Transverse colon (tissue), 4 donors: ENCODE results near the gene CELF4. TPM values are rescaled to one million over a fixed set of nuclear protein-coding genes. Genes with fewer than 3 reads are reported as not detected.

Experiments
- DNase-seq: peaks from one replicate; pipeline ENCODE4 v3.0.0-alpha.2; 2019
- H3K27ac ChIP-seq, 4 donors: fragments of 200-600 bp; sonication (generic); 2 replicates each; pipeline ENCODE4 v1.5.1; 2016 to 2018; ENCODE audit warnings: inconsistent platforms in 4 of 4
- H3K27me3 ChIP-seq: fragments of 200-600 bp; sonication (generic); 2 replicates; pipeline ENCODE4 v1.5.1; 2017; ENCODE audit warnings: inconsistent platforms
- H3K36me3 ChIP-seq, 4 donors: fragments of 200-600 bp; sonication (generic); 2 replicates each; pipeline ENCODE4 v1.5.1; 2017 to 2019; ENCODE audit warnings: inconsistent platforms in 4 of 4
- H3K4me1 ChIP-seq, 4 donors: fragments of 200-600 bp; sonication (generic); 2 replicates each; pipeline ENCODE4 v1.5.1; 2017 to 2020; ENCODE audit warnings: inconsistent platforms in 4 of 4
- H3K4me3 ChIP-seq, 4 donors: fragments of 200-600 bp; sonication (generic); 1 replicate in 1 of 4; 2 replicates in 3 of 4; pipeline versions ENCODE4 v1.5.1 to v1.6.1; 2017 to 2019; ENCODE audit warnings: inconsistent platforms in 4 of 4
- H3K9me3 ChIP-seq, 2 donors: fragments of 200-600 bp; sonication (generic); 2 replicates each; pipeline ENCODE4 v1.5.1; 2017 to 2019; ENCODE audit warnings: inconsistent platforms in 2 of 2
- CTCF ChIP-seq, 5 experiments: fragments of 200-600 bp in 3 of 5; fragments of 450-650 bp in 2 of 5; sonication (generic) in 3 of 5; IDR thresholded peaks; 1 replicate in 2 of 5; 2 replicates in 3 of 5; pipeline ENCODE4 v1.5.1; 2016 to 2017; ENCODE audit warnings: antibody characterized with exemption in 5 of 5, inconsistent platforms in 3 of 5, mild to moderate bottlenecking in 2 of 5, moderate library complexity in 1 of 5
- EP300 ChIP-seq: sonication (generic); formaldehyde crosslinking; IDR thresholded peaks from one replicate; pipeline ENCODE4 v1.6.1; 2017; ENCODE audit warnings: antibody characterized with exemption, low read depth
- POLR2A ChIP-seq: fragments of 450-650 bp; IDR thresholded peaks from one replicate; pipeline ENCODE4 v1.6.1; 2016; ENCODE audit warnings: antibody characterized with exemption, mild to moderate bottlenecking, moderate library complexity
- POLR2AphosphoS5 ChIP-seq, 3 donors: sonication (generic); formaldehyde crosslinking; IDR thresholded peaks; one replicate each; pipeline ENCODE4 v1.6.1; 2016; ENCODE audit warnings: antibody characterized with exemption in 3 of 3
- WGBS, 2 donors: methylation state at CpG; one replicate each; pipeline ENCODE4 v1.1.5; 2018; ENCODE audit warnings: low coverage in 1 of 2; 5-methylcytosine and 5-hydroxymethylcytosine counted together
- in situ Hi-C, 4 donors: fragments of 200-750 bp; cut with MboI; loops; one replicate each; pipeline versions ENCODE4 v1.15.0 to v1.15.1; 2017; ENCODE audit warnings: low sequenced_read_pairs in 3 of 4, low pct_ligation_motif_present in 1 of 4, low pct_unique_long_range_greater_than_20kb in 1 of 4
- intact Hi-C: fragments of 100-400 bp; cut with DNase I; formaldehyde crosslinking; loops from one replicate; pipeline ENCODE4 v1.15.1; 2023; ENCODE audit warnings: low total_unique reads
- total RNA-seq, 4 donors: library from RNA; depleted of rRNA; stranded (reverse); fragments of >200 nt; gene quantifications; one replicate each; pipeline ENCODE4 v1.1.0, GENCODE V29; 2016

Gene CELF4
- total RNA-seq, 4 donors from 2014 or later, result 0.14 to 0.75 TPM; not detected in 2

- Histone ChIP-seq H3K4me1 (no peaks in the 10 kb centered on the region), H3K27me3 (peaks cover 47% of the 10 kb centered on the region), H3K9me3 (no peaks in the 10 kb centered on the region), H3K27ac (no peak overlapping the region), H3K4me3 (no peak overlapping the region), H3K36me3 (no peaks in the 10 kb centered on the region)
- DNase-seq, result no peak
- WGBS, 2 donors, result 23 to 28% methylated on average over 3 to 61 of the region's 63 CpGs
- TF ChIP-seq POLR2A (no peak), EP300 (no peak), CTCF (IDR thresholded peaks at IDR 0.05) (no peak), POLR2AphosphoS5 (IDR thresholded peaks at IDR 0.05) (no peak)
- in situ Hi-C loops (loop anchor here in 3 of 4 donors (25.0 kb wide), 3 partner anchors 137 to 587 kb away; no protein-coding TSS in a partner anchor), intact Hi-C loops (no loop called here)
Measured at GRCh38 chr18:37524498-37525261, 40.9 kb downstream of the CELF4 start.

- Histone ChIP-seq H3K9me3 (no peaks in the 10 kb centered on the region), H3K4me3 (no peak overlapping the region), H3K4me1 (no peaks in the 10 kb centered on the region), H3K27ac (no peak overlapping the region), H3K27me3 (peaks cover 47% of the 10 kb centered on the region), H3K36me3 (no peaks in the 10 kb centered on the region)
- no peak for DNase-seq
- no peak for TF ChIP-seq EP300
- no peak for TF ChIP-seq POLR2A
- TF ChIP-seq CTCF (IDR thresholded peaks at IDR 0.05), result no peak
- no peak for TF ChIP-seq POLR2AphosphoS5 (IDR thresholded peaks at IDR 0.05)
- 28 to 49% methylated on average over 4 to 10 of the region's 10 CpGs for WGBS, 2 donors
- intact Hi-C loops, result no loop called here
- in situ Hi-C loops, result no loop called here
Measured at GRCh38 chr18:37524139-37524497, 41.5 kb downstream of the CELF4 start.

GRCh38 chr18:37521510-37522465 lies 43.8 kb downstream of the CELF4 start:
- no peaks in the 10 kb centered on the region for H3K36me3 ChIP-seq
- no peak overlapping the region for H3K27ac ChIP-seq
- no peak overlapping the region for H3K4me3 ChIP-seq
- H3K4me1 ChIP-seq, result no peaks in the 10 kb centered on the region
- in situ Hi-C loops, result no loop called here
- H3K27me3 ChIP-seq, result peaks cover 43% of the 10 kb centered on the region
- 73 to 76% methylated on average over 9 to 19 of the region's 19 CpGs for WGBS, 2 donors
- intact Hi-C loops, result no loop called here
- TF ChIP-seq POLR2AphosphoS5 (IDR thresholded peaks at IDR 0.05) (no peak), EP300 (no peak), CTCF (IDR thresholded peaks at IDR 0.05) (no peak), POLR2A (no peak)
- no peaks in the 10 kb centered on the region for H3K9me3 ChIP-seq
- no peak for DNase-seq

GRCh38 chr18:37520508-37520907 lies 45.1 kb downstream of the CELF4 start:
- 59 to 83% methylated on average over 2 to 3 of the region's 3 CpGs for WGBS, 2 donors
- intact Hi-C loops (no loop called here), in situ Hi-C loops (no loop called here)
- Histone ChIP-seq H3K9me3 (no peaks in the 10 kb centered on the region), H3K27ac (no peak overlapping the region), H3K27me3 (peaks cover 31% of the 10 kb centered on the region), H3K4me3 (no peak overlapping the region), H3K36me3 (no peaks in the 10 kb centered on the region), H3K4me1 (no peaks in the 10 kb centered on the region)
- no peak for TF ChIP-seq POLR2A
- TF ChIP-seq POLR2AphosphoS5 (IDR thresholded peaks at IDR 0.05), result no peak
- no peak for TF ChIP-seq CTCF (IDR thresholded peaks at IDR 0.05)
- TF ChIP-seq EP300, result no peak
- DNase-seq, result no peak
